ENCODE measurements around the gene EXOC6B. TPM values are rescaled to one million over a fixed set of nuclear protein-coding genes. Genes with fewer than 3 reads are reported as not detected.

EXOC6B gene
- total and polyA plus RNA-seq, 10 of the 15 experiments (the other 5 are each of a cell fraction or from before 2014, with no cell fraction given), result 0.23 to 2.2 (median 1.2) TPM

- RAD21 ChIA-PET (ENCODE audit: unreplicated experiment), result no interaction called here
- WGBS (ENCODE audit: insufficient coverage, insufficient replicate concordance, low lambda C conversion rate, missing lambda C conversion rate), result 88% methylated on average over 1 of the region's 1 CpG
Measured at GRCh38 chr2:72526623-72527022, 299.2 kb downstream of the EXOC6B start.

More at GRCh38 chr2:72526623-72527022, 299.2 kb downstream of the EXOC6B start:
- no peak overlapping the region for H2AFZ ChIP-seq (ENCODE audit: control insufficient read depth, low read depth, low read length)
- no peaks in the 10 kb centered on the region for H3K4me1 ChIP-seq (ENCODE audit: control insufficient read depth, insufficient read depth, low read length)
- no TSS peak for BruUV-seq (replicated peaks)
- intact Hi-C loops (cut with micrococcal nuclease; ENCODE audit: unreplicated experiment) (no loop called here), in situ Hi-C loops (cut with MboI) (no loop called here)
- no peaks in the 10 kb centered on the region for H3K9me3 ChIP-seq (replicated peaks; ENCODE audit: control insufficient read depth, insufficient read depth, low read length)
- ATAC-seq, result no peak
- ChIA-PET CTCF (no interaction called here), SMC1A (ENCODE audit: uncharacterized antibody, unreplicated experiment) (no interaction called here), POLR2A (interaction anchor here (0.6 kb wide), 1 partner anchor 831 kb away, joined by 3 read pairs; no protein-coding TSS in a partner anchor)
- H3K27ac ChIP-seq (ENCODE audit: control insufficient read depth, insufficient read depth), result no peak overlapping the region
- no peak for DNase-seq (ENCODE audit: low read depth, low spot score)
- TF ChIP-seq IRF4 (IDR thresholded peaks at IDR 0.05; ENCODE audit: low read depth, low read length) (no peak), ATF3 (IDR thresholded peaks at IDR 0.05; ENCODE audit: borderline replicate concordance, extremely low read depth, low read depth, low read length) (no peak), RELA (IDR thresholded peaks at IDR 0.05; ENCODE audit: borderline replicate concordance, partially characterized antibody) (no peak), HCFC1 (IDR thresholded peaks at IDR 0.05; ENCODE audit: low read length) (no peak), CBFB (IDR thresholded peaks at IDR 0.05; ENCODE audit: low read depth) (no peak), PKNOX1 (IDR thresholded peaks at IDR 0.05) (no peak), BCL3 (IDR thresholded peaks at IDR 0.05; ENCODE audit: borderline replicate concordance, insufficient read depth, low read depth, low read length, poor library complexity, severe bottlenecking) (no peak), SMAD1 (IDR thresholded peaks at IDR 0.05; ENCODE audit: low read depth, partially characterized antibody) (no peak), CTCF (IDR thresholded peaks at IDR 0.05 in 2 of 3, conservative IDR thresholded peaks at IDR 0.05 in 1 of 3; ENCODE audit: control insufficient read depth in 2 of 3, extremely low read depth in 1 of 3, insufficient read depth in 1 of 3, low read depth in 3 of 3, low read length in 3 of 3) (no peak), MYC (IDR thresholded peaks at IDR 0.05; ENCODE audit: insufficient read depth, insufficient read length, insufficient replicate concordance, low read length, severe bottlenecking) (no peak), YY1 (IDR thresholded peaks at IDR 0.05; ENCODE audit: low read depth, low read length) (no peak), SIX5 (IDR thresholded peaks at IDR 0.05; ENCODE audit: low read depth, low read length, severe bottlenecking) (no peak), CHD2 (IDR thresholded peaks at IDR 0.05; ENCODE audit: borderline replicate concordance, low read depth, low read length) (no peak), PML (IDR thresholded peaks at IDR 0.05; ENCODE audit: low read length) (no peak), EED (IDR thresholded peaks at IDR 0.05; ENCODE audit: low read depth) (no peak), NFYA (IDR thresholded peaks at IDR 0.05; ENCODE audit: borderline replicate concordance, low read depth, low read length) (no peak), ATF2 (IDR thresholded peaks at IDR 0.05; ENCODE audit: low read length) (no peak), TBL1XR1 (IDR thresholded peaks at IDR 0.05; ENCODE audit: low read depth, low read length) (no peak), IKZF1 (conservative IDR thresholded peaks at IDR 0.05) (no peak)
- no peak for FAIRE-seq
- H3K4me3 ChIP-seq, result no peak overlapping the region
- H3K36me3 ChIP-seq (ENCODE audit: control insufficient read depth in 2 of 2, insufficient read depth in 2 of 2, low read length in 1 of 2), result no peaks in the 10 kb centered on the region
- no peak overlapping the region for H3K9ac ChIP-seq (ENCODE audit: control insufficient read depth, insufficient read depth, low read length)
- H4K20me1 ChIP-seq (ENCODE audit: control insufficient read depth, insufficient read depth), result no peaks in the 10 kb centered on the region
- no peaks in the 10 kb centered on the region for H3K27me3 ChIP-seq (replicated peaks in 1 of 2; ENCODE audit: control insufficient read depth in 2 of 2, insufficient read depth in 2 of 2, low read length in 1 of 2)
- no peaks in the 10 kb centered on the region for H3K79me2 ChIP-seq (ENCODE audit: control insufficient read depth, insufficient read depth, low read length)
- H3K4me2 ChIP-seq (ENCODE audit: control insufficient read depth, insufficient read depth), result no peak overlapping the region

All from GM12878 (cell line).